Smooth muscle cell of trachea (primary cell): ENCODE data around the gene CLRN2. TPM values are rescaled to one million over a fixed set of nuclear protein-coding genes. Genes with fewer than 3 reads are reported as not detected.

Source experiments
- total RNA-seq: library from RNA; depleted of rRNA; stranded (reverse); fragments of >200 nt; gene quantifications from 2 replicates; pipeline ENCODE4 v1.2.1, GENCODE V29; 2014

Gene CLRN2, protein sequence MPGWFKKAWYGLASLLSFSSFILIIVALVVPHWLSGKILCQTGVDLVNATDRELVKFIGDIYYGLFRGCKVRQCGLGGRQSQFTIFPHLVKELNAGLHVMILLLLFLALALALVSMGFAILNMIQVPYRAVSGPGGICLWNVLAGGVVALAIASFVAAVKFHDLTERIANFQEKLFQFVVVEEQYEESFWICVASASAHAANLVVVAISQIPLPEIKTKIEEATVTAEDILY
- not detected in 2 replicates for total RNA-seq

GRCh38 chr4:17514865-17515264 lies at the start of gene CLRN2:
Gene CLRN2, plus strand, starts transcription at chr4:17515165. Its CDS starts 102 bp downstream, at chr4:17515267.

GRCh38 chr4:17511950-17512795 lies 2.8 kb upstream of the CLRN2 start, which contains the start of gene QDPR:
Gene QDPR, minus strand, starts transcription at chr4:17512090. Its CDS starts 36 bp downstream, at chr4:17512054.

Other genes with a start within 250 kb of the CLRN2 start
- 13.4 and 34.8 TPM in 2 replicates for gene QDPR, start 3.1 kb upstream of the CLRN2 start, total RNA-seq
- gene LAP3, start 62.0 kb downstream of the CLRN2 start, total RNA-seq, result 140 and 169 TPM in 2 replicates
- 10.9 and 12.9 TPM in 2 replicates for gene MED28, start 99.5 kb downstream of the CLRN2 start, total RNA-seq